Brain microvascular endothelial cell (primary cell): Measurements from ENCODE around the gene AMPD3.
A peak's percentile ranks its signal among the peaks of the same experiment; 100 is the strongest.
"Not testable (repeated sequence)": the region's sequence is repeated elsewhere in the genome, so short reads cannot be mapped to it uniquely, and the experiment has no call there.

ENCODE experiments used
- DNase-seq: peaks from one replicate; pipeline ENCODE4 v3.0.0-alpha.2; 2020
- H3K27ac ChIP-seq: fragments of 250-450 bp; sonication (Bioruptor Pico); 2 replicates; pipeline ENCODE4 v1.5.1; 2020; ENCODE audit warnings: mild to moderate bottlenecking, moderate library complexity
- H3K27me3 ChIP-seq: fragments of 250-450 bp; sonication (Bioruptor Pico); replicated peaks from 2 replicates; pipeline ENCODE4 v1.5.1; 2020; ENCODE audit warnings: mild to moderate bottlenecking
- H3K36me3 ChIP-seq: fragments of 250-450 bp; sonication (Bioruptor Pico); replicated peaks from 2 replicates; pipeline ENCODE4 v1.5.1; 2020; ENCODE audit warnings: mild to moderate bottlenecking
- H3K4me3 ChIP-seq: 2 replicates; pipeline ENCODE4 v1.5.1; 2011; ENCODE audit warnings: low read depth, mild to moderate bottlenecking, control low read depth, low read length, moderate library complexity
- in situ Hi-C: cut with HindIII; loops from 2 replicates; pipeline ENCODE4 v1.10.0; 2017; ENCODE audit warnings: low sequenced_read_pairs, low pct_ligation_motif_present
- TF ChIP-seq, protein P1 (sequence below): IDR thresholded peaks from 2 replicates; pipeline ENCODE4 v1.5.1; 2011; ENCODE audit warnings: low read depth, mild to moderate bottlenecking, moderate library complexity, low read length, control low read depth, inconsistent platforms; ENCODE audit errors: missing control alignments

AMPD3 gene

DNA sequence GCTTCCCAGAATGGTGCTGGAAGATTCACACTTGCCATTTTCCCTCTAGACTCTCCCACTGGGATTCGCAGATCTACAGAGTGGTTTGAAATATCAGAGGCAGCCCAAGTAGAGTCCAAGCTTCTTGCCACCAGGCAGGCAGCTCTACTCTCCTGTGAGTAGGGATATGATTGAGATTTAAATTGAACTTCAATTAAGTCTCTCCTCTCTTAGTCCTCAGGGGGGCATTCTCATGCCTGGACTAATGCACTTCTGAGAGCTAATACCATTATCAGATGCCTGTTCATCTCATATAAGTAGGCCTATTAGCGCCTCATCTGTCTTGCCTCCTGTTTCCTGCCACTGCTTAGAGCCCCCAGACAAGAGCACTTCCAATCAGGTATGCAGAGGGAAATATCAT lies 25.5 kb upstream of the AMPD3 start:
- no peaks in the 10 kb centered on the region for H3K36me3 ChIP-seq
- no peak overlapping the region for H3K4me3 ChIP-seq
- TF ChIP-seq, protein P1, sequence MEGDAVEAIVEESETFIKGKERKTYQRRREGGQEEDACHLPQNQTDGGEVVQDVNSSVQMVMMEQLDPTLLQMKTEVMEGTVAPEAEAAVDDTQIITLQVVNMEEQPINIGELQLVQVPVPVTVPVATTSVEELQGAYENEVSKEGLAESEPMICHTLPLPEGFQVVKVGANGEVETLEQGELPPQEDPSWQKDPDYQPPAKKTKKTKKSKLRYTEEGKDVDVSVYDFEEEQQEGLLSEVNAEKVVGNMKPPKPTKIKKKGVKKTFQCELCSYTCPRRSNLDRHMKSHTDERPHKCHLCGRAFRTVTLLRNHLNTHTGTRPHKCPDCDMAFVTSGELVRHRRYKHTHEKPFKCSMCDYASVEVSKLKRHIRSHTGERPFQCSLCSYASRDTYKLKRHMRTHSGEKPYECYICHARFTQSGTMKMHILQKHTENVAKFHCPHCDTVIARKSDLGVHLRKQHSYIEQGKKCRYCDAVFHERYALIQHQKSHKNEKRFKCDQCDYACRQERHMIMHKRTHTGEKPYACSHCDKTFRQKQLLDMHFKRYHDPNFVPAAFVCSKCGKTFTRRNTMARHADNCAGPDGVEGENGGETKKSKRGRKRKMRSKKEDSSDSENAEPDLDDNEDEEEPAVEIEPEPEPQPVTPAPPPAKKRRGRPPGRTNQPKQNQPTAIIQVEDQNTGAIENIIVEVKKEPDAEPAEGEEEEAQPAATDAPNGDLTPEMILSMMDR: no peak
- no peaks in the 10 kb centered on the region for H3K27me3 ChIP-seq
- in situ Hi-C loops: no loop called here
- no peak for DNase-seq
- H3K27ac ChIP-seq: no peak overlapping the region

GRCh38 chr11:10432493-10432892 lies 22.6 kb upstream of the AMPD3 start:
- Histone ChIP-seq H3K4me3 (no peak overlapping the region), H3K27ac (no peak overlapping the region), H3K36me3 (no peaks in the 10 kb centered on the region), H3K27me3 (no peaks in the 10 kb centered on the region)
- TF ChIP-seq, protein P1: no peak
- in situ Hi-C loops: no loop called here
- DNase-seq: no peak

DNA sequence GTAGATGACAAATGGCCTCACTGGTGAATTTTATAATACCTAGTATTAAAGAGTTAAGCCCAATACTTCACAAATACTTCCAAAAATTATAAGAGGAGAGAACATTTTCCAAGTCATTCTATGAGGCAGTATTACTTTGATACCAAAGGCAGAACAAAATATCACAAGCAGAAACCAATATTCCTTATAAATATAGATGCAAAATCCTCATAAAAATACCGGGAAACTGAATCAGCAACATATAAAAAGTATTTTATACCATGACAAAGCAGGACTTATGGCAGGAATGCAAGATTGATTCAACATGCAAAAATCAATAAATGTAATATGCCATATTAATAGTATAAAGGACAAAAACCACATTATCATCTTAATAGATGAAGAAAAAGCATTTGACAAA lies 22.1 kb upstream of the AMPD3 start:
- Histone ChIP-seq H3K36me3 (no peaks in the 10 kb centered on the region), H3K4me3 (no peak overlapping the region), H3K27ac (no peak overlapping the region), H3K27me3 (no peaks in the 10 kb centered on the region)
- TF ChIP-seq, protein P1: no peak
- in situ Hi-C loops: no loop called here
- DNase-seq: no peak

- in situ Hi-C loops: no loop called here
- H3K4me3 ChIP-seq: no peak overlapping the region
- no peaks in the 10 kb centered on the region for H3K27me3 ChIP-seq
- TF ChIP-seq, protein P1: no peak
- DNase-seq: no peak
- no peak overlapping the region for H3K27ac ChIP-seq
- no peaks in the 10 kb centered on the region for H3K36me3 ChIP-seq
Measured at GRCh38 chr11:10436224-10436623, 18.8 kb upstream of the AMPD3 start.

DNA sequence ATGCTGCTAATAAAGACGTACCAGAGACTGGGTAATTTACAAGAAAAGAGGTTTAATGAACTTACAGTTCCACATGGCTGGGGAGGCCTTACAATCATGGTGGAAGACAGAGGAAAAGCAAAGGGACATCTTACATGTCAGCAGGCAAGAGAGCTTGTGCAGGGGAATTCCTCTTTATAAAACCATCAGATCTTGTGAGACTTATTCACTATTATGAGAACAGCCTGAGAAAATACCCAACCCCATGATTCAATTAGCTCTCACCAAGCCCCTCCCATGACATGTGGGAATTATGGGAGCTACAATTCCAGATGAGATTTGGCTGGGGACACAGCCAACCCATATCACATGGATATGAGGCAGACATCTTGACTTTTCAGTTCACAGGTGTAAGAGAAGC lies 18.4 kb upstream of the AMPD3 start:
- H3K36me3 ChIP-seq, H3K27ac ChIP-seq, in situ Hi-C loops, H3K4me3 ChIP-seq, H3K27me3 ChIP-seq, DNase-seq: not testable (repeated sequence)

- H3K27ac ChIP-seq: no peak overlapping the region
- peak; percentile 48 for DNase-seq
- H3K36me3 ChIP-seq: no peaks in the 10 kb centered on the region
- TF ChIP-seq, protein P1: no peak
- in situ Hi-C loops: no loop called here
- H3K27me3 ChIP-seq: no peaks in the 10 kb centered on the region
- H3K4me3 ChIP-seq: no peak overlapping the region
Measured at GRCh38 chr11:10438458-10438857, 16.6 kb upstream of the AMPD3 start.
